Thoracic aorta (tissue), 2 donors: ENCODE data around the gene CCR2. TPM values are rescaled to one million over a fixed set of nuclear protein-coding genes. Genes with fewer than 3 reads are reported as not detected.

ENCODE experiments used
- ATAC-seq: fragments of 150-250 bp; one replicate; pipeline ENCODE4 v1.8.0; 2017; ENCODE audit warnings: low read depth; ENCODE audit not compliant: insufficient number of reproducible peaks, low FRiP score
- DNase-seq: peaks from one replicate; pipeline ENCODE4 v3.0.0-alpha.2; 2020; ENCODE audit warnings: low spot score
- H3K27ac ChIP-seq, 2 donors: fragments of 200-600 bp; sonication (generic); 1 replicate in 1 of 2; 2 replicates in 1 of 2; pipeline ENCODE4 v1.5.1; 2016; ENCODE audit warnings: mild to moderate bottlenecking in 2 of 2, moderate library complexity in 2 of 2
- H3K27me3 ChIP-seq: fragments of 200-600 bp; sonication (generic); replicated peaks from 2 replicates; pipeline ENCODE4 v1.6.0; 2016; ENCODE audit warnings: mild to moderate bottlenecking; ENCODE audit not compliant: insufficient read depth
- H3K36me3 ChIP-seq: fragments of 200-600 bp; sonication (generic); one replicate; pipeline ENCODE4 v1.5.1; 2016
- H3K4me1 ChIP-seq, 2 donors: fragments of 200-600 bp; sonication (generic); 1 replicate in 1 of 2; 2 replicates in 1 of 2; pipeline versions ENCODE4 v1.5.1 to v1.6.0; 2016; ENCODE audit warnings: low read depth in 2 of 2, mild to moderate bottlenecking in 1 of 2; ENCODE audit not compliant: control insufficient read depth in 1 of 2
- H3K4me3 ChIP-seq: fragments of 200-600 bp; sonication (generic); 2 replicates; pipeline ENCODE4 v1.5.1; 2016; ENCODE audit warnings: mild to moderate bottlenecking
- H3K9me3 ChIP-seq: fragments of 200-600 bp; sonication (generic); 2 replicates; pipeline ENCODE4 v1.5.1; 2016
- total RNA-seq, 2 donors: library from RNA; depleted of rRNA; stranded (reverse); fragments of >200 nt; gene quantifications; one replicate each; pipeline versions ENCODE4 v1.1.0 to v1.2.3, GENCODE V29; 2016
- TF ChIP-seq, protein P1 (sequence below): fragments of 200-600 bp; sonication (generic); IDR thresholded peaks from one replicate; pipeline ENCODE4 v1.5.1; 2019; ENCODE audit warnings: antibody characterized with exemption

Gene CCR2
- total RNA-seq, 2 donors from 2014 or later, result 0.41 to 8.2 TPM

DNA sequence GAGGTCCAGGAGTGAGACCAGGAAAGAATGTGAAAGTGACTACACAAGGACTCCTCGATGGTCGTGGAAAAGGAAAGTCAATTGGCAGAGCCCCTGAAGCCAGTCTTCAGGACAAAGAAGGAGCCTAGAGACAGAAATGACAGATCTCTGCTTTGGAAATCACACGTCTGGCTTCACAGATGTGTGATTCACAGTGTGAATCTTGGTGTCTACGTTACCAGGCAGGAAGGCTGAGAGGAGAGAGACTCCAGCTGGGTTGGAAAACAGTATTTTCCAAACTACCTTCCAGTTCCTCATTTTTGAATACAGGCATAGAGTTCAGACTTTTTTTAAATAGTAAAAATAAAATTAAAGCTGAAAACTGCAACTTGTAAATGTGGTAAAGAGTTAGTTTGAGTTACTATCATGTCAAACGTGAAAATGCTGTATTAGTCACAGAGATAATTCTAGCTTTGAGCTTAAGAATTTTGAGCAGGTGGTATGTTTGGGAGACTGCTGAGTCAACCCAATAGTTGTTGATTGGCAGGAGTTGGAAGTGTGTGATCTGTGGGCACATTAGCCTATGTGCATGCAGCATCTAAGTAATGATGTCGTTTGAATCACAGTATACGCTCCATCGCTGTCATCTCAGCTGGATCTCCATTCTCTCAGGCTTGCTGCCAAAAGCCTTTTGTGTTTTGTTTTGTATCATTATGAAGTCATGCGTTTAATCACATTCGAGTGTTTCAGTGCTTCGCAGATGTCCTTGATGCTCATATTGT is 6.0 kb downstream of the CCR2 start:
- H3K27me3 ChIP-seq, result no peaks in the 10 kb centered on the region
- no peak for ATAC-seq
- H3K36me3 ChIP-seq, result no peaks in the 10 kb centered on the region
- no peaks in the 10 kb centered on the region for H3K4me1 ChIP-seq
- TF ChIP-seq, protein P1, sequence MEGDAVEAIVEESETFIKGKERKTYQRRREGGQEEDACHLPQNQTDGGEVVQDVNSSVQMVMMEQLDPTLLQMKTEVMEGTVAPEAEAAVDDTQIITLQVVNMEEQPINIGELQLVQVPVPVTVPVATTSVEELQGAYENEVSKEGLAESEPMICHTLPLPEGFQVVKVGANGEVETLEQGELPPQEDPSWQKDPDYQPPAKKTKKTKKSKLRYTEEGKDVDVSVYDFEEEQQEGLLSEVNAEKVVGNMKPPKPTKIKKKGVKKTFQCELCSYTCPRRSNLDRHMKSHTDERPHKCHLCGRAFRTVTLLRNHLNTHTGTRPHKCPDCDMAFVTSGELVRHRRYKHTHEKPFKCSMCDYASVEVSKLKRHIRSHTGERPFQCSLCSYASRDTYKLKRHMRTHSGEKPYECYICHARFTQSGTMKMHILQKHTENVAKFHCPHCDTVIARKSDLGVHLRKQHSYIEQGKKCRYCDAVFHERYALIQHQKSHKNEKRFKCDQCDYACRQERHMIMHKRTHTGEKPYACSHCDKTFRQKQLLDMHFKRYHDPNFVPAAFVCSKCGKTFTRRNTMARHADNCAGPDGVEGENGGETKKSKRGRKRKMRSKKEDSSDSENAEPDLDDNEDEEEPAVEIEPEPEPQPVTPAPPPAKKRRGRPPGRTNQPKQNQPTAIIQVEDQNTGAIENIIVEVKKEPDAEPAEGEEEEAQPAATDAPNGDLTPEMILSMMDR, result no peak
- no peak overlapping the region for H3K27ac ChIP-seq
- DNase-seq, result no peak
- no peaks in the 10 kb centered on the region for H3K9me3 ChIP-seq
- no peak overlapping the region for H3K4me3 ChIP-seq

DNA sequence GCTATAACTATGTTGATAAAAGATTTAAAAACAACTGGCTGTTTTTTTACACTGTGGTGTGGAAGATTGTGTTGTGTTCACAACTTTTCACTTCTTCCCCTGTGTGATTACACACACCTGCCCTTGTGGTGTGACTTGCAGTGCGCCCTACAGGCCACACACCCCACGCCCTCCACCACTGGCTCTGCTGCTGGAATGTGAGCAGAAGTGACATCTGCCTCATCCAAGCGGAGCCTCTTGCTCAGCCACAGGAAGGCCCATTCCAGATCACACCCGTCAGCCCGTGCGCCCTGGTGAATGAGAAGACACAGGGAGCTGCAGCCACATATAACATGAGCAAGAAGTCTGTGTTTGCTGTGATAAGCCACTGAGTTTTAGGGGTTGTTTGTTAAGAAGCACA is 7.0 kb downstream of the CCR2 start:
- ATAC-seq (no peak), DNase-seq (no peak)
- TF ChIP-seq, protein P1, result no peak
- Histone ChIP-seq H3K36me3 (no peaks in the 10 kb centered on the region), H3K4me1 (no peaks in the 10 kb centered on the region), H3K27me3 (no peaks in the 10 kb centered on the region), H3K4me3 (no peak overlapping the region), H3K9me3 (no peaks in the 10 kb centered on the region), H3K27ac (no peak overlapping the region)

DNA sequence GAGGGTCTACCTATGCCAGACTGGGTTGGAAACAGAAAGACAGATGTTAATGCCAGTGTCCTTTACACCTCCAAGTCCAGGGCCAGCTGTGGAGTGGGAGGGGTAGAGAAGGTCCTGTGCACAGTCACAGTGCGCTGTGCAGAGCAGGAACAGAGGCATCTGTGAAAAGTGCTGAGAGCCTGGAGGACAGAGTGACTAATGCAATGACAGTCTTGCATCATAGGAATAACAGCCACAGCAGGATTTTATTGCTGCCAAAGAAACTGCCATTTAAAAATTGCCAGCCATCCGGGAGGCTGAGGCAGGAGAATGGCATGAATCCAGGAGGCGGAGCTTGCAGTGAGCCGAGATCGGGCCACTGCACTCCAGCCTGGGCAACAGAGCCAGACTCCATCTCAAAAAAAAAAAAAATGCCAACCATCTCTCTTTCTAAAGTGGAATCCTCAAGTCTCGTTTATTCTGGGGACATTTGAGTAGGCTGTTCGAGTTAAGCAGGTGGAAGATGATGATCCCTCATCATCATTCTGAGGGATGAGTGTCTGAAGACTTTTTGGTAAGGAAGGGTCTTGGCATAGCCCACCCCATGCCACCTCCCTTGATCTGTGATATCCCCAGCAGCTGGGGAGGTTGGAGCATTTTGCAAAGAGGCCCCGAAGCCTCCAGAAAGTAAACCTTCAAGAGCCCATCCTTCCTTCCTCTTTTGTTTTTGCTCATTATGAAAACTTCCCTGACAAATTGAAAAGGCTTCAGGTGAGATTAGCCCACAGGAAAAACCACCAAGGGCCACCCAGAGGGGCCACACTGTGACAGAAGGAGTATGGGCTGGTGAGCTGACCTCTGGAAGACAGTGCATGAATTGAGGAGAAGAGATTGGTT is 7.7 kb downstream of the CCR2 start:
- DNase-seq (no peak), ATAC-seq (no peak)
- no peaks in the 10 kb centered on the region for H3K4me1 ChIP-seq
- no peak overlapping the region for H3K27ac ChIP-seq
- TF ChIP-seq, protein P1, result no peak
- H3K9me3 ChIP-seq, result no peaks in the 10 kb centered on the region
- H3K4me3 ChIP-seq, result no peak overlapping the region
- no peaks in the 10 kb centered on the region for H3K27me3 ChIP-seq
- no peaks in the 10 kb centered on the region for H3K36me3 ChIP-seq

DNA sequence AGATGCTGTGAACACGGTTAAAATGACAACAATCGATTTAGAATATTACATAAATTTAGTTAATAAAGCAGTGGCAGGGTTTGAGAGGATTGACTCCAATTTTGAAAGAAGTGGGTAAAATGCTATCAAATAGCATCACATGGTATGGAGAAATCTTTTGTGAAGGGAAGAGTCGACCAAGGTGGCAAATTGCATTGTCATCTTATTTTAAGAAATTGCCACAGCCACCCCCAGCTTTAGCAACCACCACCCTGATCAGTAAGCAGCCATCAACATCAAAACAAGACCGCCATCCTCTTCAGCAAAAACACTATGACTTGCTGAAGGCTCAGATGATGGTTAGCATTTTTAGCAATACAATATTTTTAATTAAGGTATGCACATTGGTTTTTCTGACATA is 11.1 kb downstream of the CCR2 start:
- H3K27me3 ChIP-seq, result no peaks in the 10 kb centered on the region
- no peak for ATAC-seq
- H3K4me3 ChIP-seq, result no peak overlapping the region
- DNase-seq, result no peak
- H3K27ac ChIP-seq, result no peak overlapping the region
- TF ChIP-seq, protein P1, result no peak
- no peaks in the 10 kb centered on the region for H3K36me3 ChIP-seq
- no peaks in the 10 kb centered on the region for H3K4me1 ChIP-seq
- H3K9me3 ChIP-seq, result no peaks in the 10 kb centered on the region
